HG02840 (cell line): ENCODE data around the gene MTA3.
"Not testable (repeated sequence)": the region's sequence is repeated elsewhere in the genome, so short reads cannot be mapped to it uniquely, and the experiment has no call there.

Source experiments
- ATAC-seq: cut with Tn5 transposase; IDR thresholded peaks from one replicate; pipeline ENCODE4 v1.9.1; 2021; ENCODE audit warnings: mild to moderate bottlenecking, moderate library complexity, moderate number of reproducible peaks; ENCODE audit not compliant: unreplicated experiment, low FRiP score

The MTA3 gene

GRCh38 chr2:42722320-42723190 is 154.1 kb downstream of the MTA3 start:
- peak; percentile 97 for ATAC-seq

- no peak for ATAC-seq
Observed at GRCh38 chr2:42723465-42723864, 155.0 kb downstream of the MTA3 start.

GRCh38 chr2:42724886-42725285 is 156.5 kb downstream of the MTA3 start:
- no peak for ATAC-seq

GRCh38 chr2:42725657-42726056 is 157.2 kb downstream of the MTA3 start:
- no peak for ATAC-seq

GRCh38 chr2:42726680-42727079 is 158.2 kb downstream of the MTA3 start:
- no peak for ATAC-seq

- not testable (repeated sequence) for ATAC-seq
Observed at GRCh38 chr2:42731316-42731715, 162.9 kb downstream of the MTA3 start.

- no peak for ATAC-seq
Observed at GRCh38 chr2:42733852-42734251, 165.4 kb downstream of the MTA3 start.

- ATAC-seq: no peak
Observed at GRCh38 chr2:42736598-42737322, 168.3 kb downstream of the MTA3 start.

GRCh38 chr2:42741140-42741539 is 172.7 kb downstream of the MTA3 start:
- no peak for ATAC-seq

GRCh38 chr2:42742740-42743658 is 174.6 kb downstream of the MTA3 start:
- no peak for ATAC-seq

- ATAC-seq: no peak
Observed at GRCh38 chr2:42743659-42743990, 175.2 kb downstream of the MTA3 start.

- ATAC-seq: no peak
Observed at GRCh38 chr2:42744545-42745082, 176.2 kb downstream of the MTA3 start.

GRCh38 chr2:42747422-42747821 is 179.0 kb downstream of the MTA3 start:
- ATAC-seq: no peak

- no peak for ATAC-seq
Observed at GRCh38 chr2:42748840-42749239, 180.4 kb downstream of the MTA3 start.

- peak; percentile 58 for ATAC-seq
Observed at GRCh38 chr2:42752314-42752713, 183.9 kb downstream of the MTA3 start.

GRCh38 chr2:42752816-42753813 is 184.7 kb downstream of the MTA3 start:
- no peak for ATAC-seq

- peak; percentile 61 for ATAC-seq
Observed at GRCh38 chr2:42754021-42754775, 185.8 kb downstream of the MTA3 start.

GRCh38 chr2:42754776-42755140 is 186.3 kb downstream of the MTA3 start:
- ATAC-seq: no peak
